Activated CD4-positive, alpha-beta memory T cell treated with anti-CD3 and anti-CD28 coated beads for 36 hours (primary cell): Measurements from ENCODE around the gene CORO2A. TPM values are rescaled to one million over a fixed set of nuclear protein-coding genes. Genes with fewer than 3 reads are reported as not detected.

Experiments
- CTCF ChIA-PET: fragments of 350-600 bp; sonication (Branson Sonifier 250); formaldehyde crosslinking; loops from one replicate; lab custom pipeline; 2021; ENCODE audit warnings: antibody characterized with exemption, inconsistent platforms; lab: Charles Lee
- POLR2A ChIA-PET: fragments of 350-600 bp; sonication (Branson Sonifier 250); formaldehyde crosslinking; loops from one replicate; lab custom pipeline; 2021; ENCODE audit warnings: antibody characterized with exemption; lab: Charles Lee
- DNase-seq: peaks from one replicate; pipeline ENCODE4 v3.0.0-alpha.2; 2020
- H3K27ac Mint-ChIP-seq: one replicate; pipeline ENCODE4 v1.8.0; 2021; ENCODE audit warnings: mixed read lengths
- H3K27me3 Mint-ChIP-seq: one replicate; pipeline ENCODE4 v1.8.0; 2021; ENCODE audit warnings: mixed read lengths
- H3K36me3 Mint-ChIP-seq: one replicate; pipeline ENCODE4 v1.8.0; 2021; ENCODE audit warnings: mixed read lengths
- H3K4me1 Mint-ChIP-seq: one replicate; pipeline ENCODE4 v1.8.0; 2021; ENCODE audit warnings: low read depth, mixed read lengths
- H3K4me3 Mint-ChIP-seq: one replicate; pipeline ENCODE4 v1.8.0; 2021; ENCODE audit warnings: mild to moderate bottlenecking, mixed read lengths
- H3K9me3 Mint-ChIP-seq: one replicate; pipeline ENCODE4 v1.8.0; 2021; ENCODE audit warnings: mixed read lengths
- intact Hi-C: fragments of 100-400 bp; cut with micrococcal nuclease; formaldehyde crosslinking; loops from one replicate; pipeline ENCODE4 v1.15.1; 2023
- total RNA-seq, 2 experiments: library from RNA; stranded (reverse); gene quantifications; one replicate each; pipeline ENCODE4 v1.2.3, GENCODE V29; 2021

CORO2A gene
- total RNA-seq, 2 experiments from 2014 or later = 9.8 to 9.9 TPM

DNA sequence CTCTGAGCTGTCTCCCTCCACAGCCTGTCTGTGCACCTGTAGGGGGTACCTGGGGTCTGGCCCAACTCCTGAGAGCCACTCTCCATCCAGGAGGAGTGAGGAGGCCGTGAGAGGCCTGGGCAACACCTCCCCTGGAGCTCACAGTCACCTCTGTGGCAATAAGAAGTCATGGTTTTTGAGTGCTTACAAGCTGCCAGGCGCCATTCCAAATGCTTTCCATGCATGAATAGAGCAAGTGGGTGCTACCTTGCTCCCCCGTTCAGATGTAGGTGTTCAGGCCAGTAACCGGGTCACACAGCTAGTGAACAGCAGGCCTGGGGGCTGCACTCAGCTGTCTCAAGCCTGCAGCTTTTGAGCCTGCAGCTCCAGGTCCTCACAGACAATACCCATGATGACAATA is 30.6 kb downstream of the CORO2A start:
- CTCF ChIA-PET = no interaction called here
- Mint-ChIP-seq H3K27ac (no peak overlapping the region), H3K4me3 (no peak overlapping the region), H3K36me3 (no peaks in the 10 kb centered on the region), H3K4me1 (peaks cover 16% of the 10 kb centered on the region), H3K27me3 (no peaks in the 10 kb centered on the region), H3K9me3 (no peaks in the 10 kb centered on the region)
- POLR2A ChIA-PET = no interaction called here
- DNase-seq = no peak
- intact Hi-C loops = no loop called here

DNA sequence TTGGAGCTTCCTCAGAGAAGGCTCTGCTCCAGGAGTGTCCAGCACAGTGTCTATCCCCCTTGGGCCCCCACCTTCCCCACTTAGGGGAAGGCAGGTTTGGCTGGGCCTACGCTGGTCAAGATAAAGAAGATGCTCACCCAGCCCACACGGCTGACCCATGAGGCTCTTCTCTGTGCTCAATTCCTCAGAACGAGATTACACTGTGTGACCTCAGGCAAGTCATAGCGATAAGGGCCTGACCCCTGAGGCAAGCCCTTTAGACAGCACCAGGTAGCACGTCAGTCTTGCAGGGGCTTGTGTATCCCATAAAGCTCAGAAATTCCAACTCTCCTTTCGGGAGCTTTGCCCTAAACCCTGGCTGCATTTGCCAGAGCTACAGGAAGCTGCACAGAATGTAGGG is 32.6 kb downstream of the CORO2A start:
- CTCF ChIA-PET = no interaction called here
- Mint-ChIP-seq H3K36me3 (no peaks in the 10 kb centered on the region), H3K27ac (no peak overlapping the region), H3K27me3 (no peaks in the 10 kb centered on the region), H3K9me3 (no peaks in the 10 kb centered on the region), H3K4me1 (peaks cover 16% of the 10 kb centered on the region), H3K4me3 (no peak overlapping the region)
- intact Hi-C loops = no loop called here
- DNase-seq = no peak
- POLR2A ChIA-PET = no interaction called here

DNA sequence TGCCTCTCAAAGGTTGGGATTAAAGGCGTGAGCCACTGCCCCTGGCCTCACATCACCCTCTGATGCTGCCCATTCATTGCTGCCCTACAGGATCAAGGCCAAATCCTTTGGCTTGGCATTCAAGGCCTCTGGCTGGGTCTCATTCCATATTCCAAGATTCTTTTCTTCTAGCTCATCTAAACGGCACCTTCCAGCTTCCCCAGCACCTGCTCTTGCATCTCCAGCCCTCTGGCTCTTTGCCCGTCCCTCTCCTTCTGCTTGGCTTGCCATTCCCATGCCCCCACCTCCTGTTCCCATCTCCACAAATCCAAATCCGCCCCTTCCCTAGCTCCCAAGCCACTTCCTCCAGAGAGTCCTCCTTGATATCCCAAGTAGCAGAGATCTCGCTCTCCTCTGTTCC is 33.1 kb downstream of the CORO2A start:
- ChIA-PET CTCF (no interaction called here), POLR2A (interaction anchor here (0.6 kb wide), 1 partner anchor 55 kb away, joined by 6 read pairs; no protein-coding TSS in a partner anchor)
- intact Hi-C loops = no loop called here
- Mint-ChIP-seq H3K4me3 (no peak overlapping the region), H3K27me3 (no peaks in the 10 kb centered on the region), H3K36me3 (no peaks in the 10 kb centered on the region), H3K4me1 (peaks cover 14% of the 10 kb centered on the region), H3K27ac (no peak overlapping the region), H3K9me3 (no peaks in the 10 kb centered on the region)
- DNase-seq = no peak

DNA sequence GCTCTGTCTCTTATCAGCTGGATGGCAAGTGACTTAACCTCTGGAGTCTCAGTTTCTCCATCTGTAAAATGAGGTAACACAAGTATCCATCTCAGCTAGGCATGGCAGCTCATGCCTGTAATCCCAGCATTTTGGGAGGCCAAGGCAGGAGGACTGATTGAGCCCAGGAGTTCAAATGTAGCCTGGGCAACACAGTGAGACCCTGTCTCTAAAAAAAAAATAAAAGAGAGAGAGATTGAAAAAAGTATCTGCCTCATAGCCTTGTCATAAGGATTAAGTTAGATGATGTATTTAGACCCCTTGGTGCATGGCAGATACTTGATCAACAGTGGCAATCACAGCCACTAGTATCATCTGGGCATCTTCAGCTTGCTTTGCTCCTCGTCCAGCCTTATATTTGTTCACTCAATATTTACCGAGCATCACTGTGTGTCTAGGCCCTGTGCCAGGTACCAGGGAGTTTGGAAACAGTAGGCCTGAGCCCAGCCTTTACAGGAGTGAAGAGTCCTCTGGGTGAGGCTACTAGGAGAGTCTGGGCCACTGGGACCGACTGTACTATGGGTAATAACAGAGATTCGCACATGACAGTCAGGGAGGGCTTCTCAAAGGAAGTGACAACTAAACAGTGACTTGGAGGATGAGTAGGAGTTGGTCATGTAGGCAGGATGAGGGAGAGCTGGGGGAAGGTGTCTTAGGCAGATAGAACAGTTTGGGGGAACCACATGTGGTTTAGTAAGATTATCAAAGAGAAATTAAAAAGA is 34.2 kb downstream of the CORO2A start:
- intact Hi-C loops = no loop called here
- CTCF ChIA-PET = interaction anchor here (1.2 kb wide), 1 partner anchor 123 kb away, joined by 3 read pairs; no protein-coding TSS in a partner anchor
- H3K4me3 Mint-ChIP-seq = no peak overlapping the region

DNA sequence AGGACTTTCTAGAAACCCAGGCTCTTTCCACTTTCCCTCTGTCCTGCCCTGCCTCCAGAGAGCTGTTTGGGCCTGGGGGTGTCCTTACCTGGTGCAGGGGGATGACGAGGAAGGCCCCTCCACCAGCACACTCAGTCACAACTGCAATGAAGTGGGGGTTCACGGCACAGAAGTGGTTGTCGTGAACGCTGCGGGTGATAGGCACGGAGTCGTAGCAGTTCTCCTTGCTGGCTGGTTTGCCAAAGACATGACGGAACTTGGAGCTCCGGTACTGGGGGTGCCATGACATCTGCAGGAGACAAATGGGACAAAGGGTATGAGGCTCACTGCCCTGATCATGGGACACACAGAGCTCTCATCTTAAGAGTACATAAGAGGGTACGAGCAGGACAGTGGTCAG is 35.1 kb downstream of the CORO2A start:
- ChIA-PET POLR2A (no interaction called here), CTCF (interaction anchor here (1.2 kb wide), 1 partner anchor 123 kb away, joined by 3 read pairs; no protein-coding TSS in a partner anchor)
- no peak for DNase-seq
- Mint-ChIP-seq H3K27me3 (no peaks in the 10 kb centered on the region), H3K36me3 (no peaks in the 10 kb centered on the region), H3K27ac (no peak overlapping the region), H3K4me3 (no peak overlapping the region), H3K4me1 (peaks cover 5% of the 10 kb centered on the region), H3K9me3 (no peaks in the 10 kb centered on the region)
- intact Hi-C loops = no loop called here

More for the DNA sequence above, 34.2 kb downstream of the CORO2A start:
- Mint-ChIP-seq H3K27ac (no peak overlapping the region), H3K9me3 (no peaks in the 10 kb centered on the region), H3K4me1 (peaks cover 5% of the 10 kb centered on the region), H3K36me3 (no peaks in the 10 kb centered on the region), H3K27me3 (no peaks in the 10 kb centered on the region)
- DNase-seq = no peak
- POLR2A ChIA-PET = no interaction called here

DNA sequence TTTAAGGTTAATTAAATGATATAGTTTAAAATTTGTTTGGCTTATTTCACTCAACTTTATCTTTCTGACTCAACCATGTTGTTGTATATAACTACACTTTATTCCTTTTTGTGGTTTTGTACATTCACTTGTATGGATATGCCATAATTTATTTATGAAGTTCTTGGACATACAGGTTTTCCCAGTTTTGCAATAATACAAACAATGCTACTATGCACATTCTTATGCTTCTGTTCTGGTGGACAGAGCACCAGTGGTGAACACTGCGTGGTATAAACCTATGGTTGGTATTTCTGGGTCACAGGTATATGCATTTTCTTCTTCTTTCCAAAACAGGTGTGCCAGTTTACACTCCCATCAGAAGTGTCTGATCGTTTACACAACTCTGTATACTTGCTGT is 37.8 kb downstream of the CORO2A start:
- Mint-ChIP-seq H3K27me3 (no peaks in the 10 kb centered on the region), H3K36me3 (no peaks in the 10 kb centered on the region), H3K4me3 (no peak overlapping the region), H3K4me1 (peaks cover 7% of the 10 kb centered on the region), H3K27ac (no peak overlapping the region), H3K9me3 (no peaks in the 10 kb centered on the region)
- DNase-seq = no peak
- POLR2A ChIA-PET = no interaction called here
- intact Hi-C loops = no loop called here
- CTCF ChIA-PET = no interaction called here

DNA sequence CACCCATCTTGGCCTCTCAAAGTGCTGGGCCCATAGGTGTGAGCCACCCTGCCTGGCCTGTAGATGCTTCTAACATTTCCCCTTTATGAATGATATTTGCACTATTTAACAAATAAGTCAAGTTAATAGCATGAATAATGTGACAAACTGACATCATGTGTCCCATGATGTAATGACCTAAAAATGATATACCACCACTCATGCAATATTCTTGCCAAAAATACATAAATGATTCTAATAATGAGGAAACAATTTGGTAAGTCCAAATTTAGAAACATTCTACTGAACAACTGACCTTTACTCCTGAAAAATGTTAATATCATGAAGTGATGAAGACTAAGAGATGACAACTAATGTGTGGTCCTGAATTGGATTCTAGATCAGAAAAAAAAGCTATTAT is 39.9 kb downstream of the CORO2A start:
- no peaks in the 10 kb centered on the region for H3K27me3 Mint-ChIP-seq
- intact Hi-C loops = no loop called here
- ChIA-PET POLR2A (no interaction called here), CTCF (interaction anchor here (0.6 kb wide), 1 partner anchor 103 kb away, joined by 6 read pairs; the partner anchor contains the start of gene TBC1D2)
- no peaks in the 10 kb centered on the region for H3K9me3 Mint-ChIP-seq
- DNase-seq = no peak
- no peak overlapping the region for H3K27ac Mint-ChIP-seq
- no peak overlapping the region for H3K4me3 Mint-ChIP-seq
- H3K4me1 Mint-ChIP-seq = peaks cover 4% of the 10 kb centered on the region
- no peaks in the 10 kb centered on the region for H3K36me3 Mint-ChIP-seq

DNA sequence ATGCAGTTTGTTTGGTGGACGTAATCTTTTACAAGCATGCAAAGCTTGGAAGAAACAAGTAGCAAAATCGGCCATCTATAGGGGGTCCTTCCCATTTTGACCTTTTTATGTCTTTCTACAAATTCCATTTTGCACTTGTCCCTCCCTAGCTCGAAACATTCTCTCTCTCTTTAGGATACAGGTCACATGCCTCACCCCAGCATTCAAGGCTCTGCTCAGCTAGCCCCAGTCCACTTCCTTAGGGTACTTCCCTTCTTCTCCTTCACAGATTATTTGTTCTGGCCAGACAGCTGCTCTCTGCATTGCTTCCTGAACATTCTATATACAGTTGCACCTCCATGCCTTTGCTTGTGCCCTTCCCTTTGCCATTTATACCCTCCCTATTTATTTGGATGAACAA is 41.7 kb downstream of the CORO2A start:
- ChIA-PET CTCF (no interaction called here), POLR2A (no interaction called here)
- Mint-ChIP-seq H3K4me1 (peaks cover 6% of the 10 kb centered on the region), H3K27ac (no peak overlapping the region), H3K36me3 (no peaks in the 10 kb centered on the region), H3K9me3 (no peaks in the 10 kb centered on the region), H3K4me3 (no peak overlapping the region), H3K27me3 (no peaks in the 10 kb centered on the region)
- intact Hi-C loops = no loop called here
- DNase-seq = no peak

DNA sequence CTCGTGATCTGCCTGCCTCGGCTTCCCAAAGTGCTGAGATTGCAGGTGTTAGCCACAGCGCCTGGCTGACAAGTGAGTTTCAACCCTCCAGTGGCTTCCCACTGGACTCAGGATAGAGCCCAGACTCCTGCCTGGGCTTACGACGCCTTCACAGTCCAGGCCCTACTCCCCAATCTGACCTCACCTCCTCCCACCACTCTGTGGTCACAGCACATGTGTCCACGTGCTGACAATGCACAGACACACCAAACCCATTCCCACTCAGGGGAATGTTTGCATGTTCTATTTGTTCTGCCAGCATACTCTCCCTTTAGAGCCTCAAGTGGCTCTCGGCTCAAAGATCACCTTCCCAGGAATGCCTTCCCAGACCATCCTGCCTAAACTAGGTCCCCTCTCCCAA is 42.3 kb downstream of the CORO2A start:
- Mint-ChIP-seq H3K27ac (no peak overlapping the region), H3K9me3 (no peaks in the 10 kb centered on the region), H3K36me3 (no peaks in the 10 kb centered on the region), H3K27me3 (no peaks in the 10 kb centered on the region), H3K4me3 (no peak overlapping the region), H3K4me1 (peaks cover 6% of the 10 kb centered on the region)
- DNase-seq = no peak
- ChIA-PET CTCF (no interaction called here), POLR2A (no interaction called here)
- intact Hi-C loops = no loop called here

DNA sequence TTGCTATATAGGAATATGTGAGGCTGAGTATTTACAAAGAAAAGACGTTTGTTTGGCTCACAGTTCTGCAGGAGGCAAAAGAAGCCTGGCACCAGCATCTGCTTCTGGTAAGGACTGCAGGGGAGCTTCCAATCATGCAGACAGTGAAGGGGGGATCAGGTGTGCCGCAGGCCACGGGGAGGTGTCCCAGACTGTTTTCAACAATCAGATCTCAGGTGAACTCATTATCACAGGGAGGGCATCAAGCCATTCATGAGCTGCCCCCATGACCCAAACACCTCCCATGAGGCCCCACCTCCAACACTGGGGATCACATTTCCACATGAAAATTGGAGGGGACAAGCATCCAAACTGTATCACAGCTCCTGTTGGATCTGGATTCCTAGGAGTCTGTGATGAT is 43.0 kb downstream of the CORO2A start:
- ChIA-PET CTCF (no interaction called here), POLR2A (no interaction called here)
- H3K4me3 Mint-ChIP-seq = no peak overlapping the region
- H3K27ac Mint-ChIP-seq = no peak overlapping the region
- DNase-seq = no peak
- no peaks in the 10 kb centered on the region for H3K36me3 Mint-ChIP-seq
- intact Hi-C loops = no loop called here
- no peaks in the 10 kb centered on the region for H3K9me3 Mint-ChIP-seq
- H3K27me3 Mint-ChIP-seq = no peaks in the 10 kb centered on the region
- peaks cover 6% of the 10 kb centered on the region for H3K4me1 Mint-ChIP-seq

DNA sequence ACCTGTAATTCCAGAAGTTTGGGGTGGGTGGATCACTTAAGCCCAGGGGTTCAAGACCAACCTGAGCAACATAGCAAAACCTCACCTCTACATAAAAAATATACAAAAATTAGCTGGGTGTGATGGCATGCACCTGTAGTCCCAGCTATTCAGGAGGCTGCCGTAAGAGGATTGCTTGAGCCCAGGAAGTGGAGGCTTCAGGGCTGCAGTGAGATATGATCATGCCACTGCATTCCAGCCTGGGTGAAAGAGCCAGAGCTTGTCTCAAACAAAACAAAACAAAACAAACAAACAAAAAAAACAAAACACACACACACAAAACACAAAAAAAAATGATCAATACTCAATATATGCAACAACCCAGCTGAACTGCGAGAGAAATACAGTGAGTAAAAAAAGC is 44.0 kb downstream of the CORO2A start:
- H3K4me1 Mint-ChIP-seq = peaks cover 6% of the 10 kb centered on the region
- intact Hi-C loops = no loop called here
- DNase-seq = no peak
- ChIA-PET CTCF (no interaction called here), POLR2A (no interaction called here)
- no peaks in the 10 kb centered on the region for H3K9me3 Mint-ChIP-seq
- no peaks in the 10 kb centered on the region for H3K27me3 Mint-ChIP-seq
- H3K27ac Mint-ChIP-seq = no peak overlapping the region
- H3K4me3 Mint-ChIP-seq = no peak overlapping the region
- H3K36me3 Mint-ChIP-seq = no peaks in the 10 kb centered on the region

DNA sequence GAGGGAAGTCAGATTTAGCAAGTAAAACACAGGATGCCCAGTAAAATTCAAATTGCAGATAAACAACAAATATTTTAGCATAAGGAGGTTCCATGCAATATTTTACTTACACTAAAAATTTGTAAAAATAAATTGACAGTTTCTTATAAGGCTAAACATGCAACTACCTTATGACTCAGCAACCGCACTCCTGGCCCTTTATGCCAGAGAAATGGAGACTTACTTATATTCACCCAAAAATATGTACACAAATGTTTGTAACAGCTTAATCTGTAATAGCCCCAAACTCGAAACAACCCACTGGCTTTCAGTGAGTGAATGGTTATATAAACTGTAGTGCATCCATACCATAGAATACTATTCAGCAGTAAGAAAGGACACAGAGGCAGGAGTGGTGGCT is 44.9 kb downstream of the CORO2A start:
- CTCF ChIA-PET = no interaction called here
- Mint-ChIP-seq H3K4me3 (no peak overlapping the region), H3K27ac (no peak overlapping the region), H3K9me3 (no peaks in the 10 kb centered on the region), H3K27me3 (no peaks in the 10 kb centered on the region), H3K4me1 (peaks cover 6% of the 10 kb centered on the region), H3K36me3 (no peaks in the 10 kb centered on the region)
- intact Hi-C loops = no loop called here
- DNase-seq = no peak
- POLR2A ChIA-PET = no interaction called here
